Measurements from ENCODE around the gene IGFBP5. TPM values are rescaled to one million over a fixed set of nuclear protein-coding genes. Genes with fewer than 3 reads are reported as not detected.
A peak's percentile ranks its signal among the peaks of the same experiment; 100 is the strongest.

Gene IGFBP5
- total RNA-seq, 3 donors from 2014 or later = 161 to 1,107 (median 177) TPM

- Histone ChIP-seq H3K27ac (peak overlapping the region; percentile 50 to 52), H3K36me3 (no peaks in the 10 kb centered on the region), H3K4me1 (no peaks in the 10 kb centered on the region), H3K9me3 (no peaks in the 10 kb centered on the region), H3K4me3 (peak overlapping the region in 2 of 3 donors; percentile 72 to 75), H3K27me3 (peaks cover 0 to 3% of the 10 kb centered on the region in 2 donors)
- DNase-seq (ENCODE audit: low spot score in 2 of 2) = no peak
- intact Hi-C loops (cut with DNase I; ENCODE audit: low total_unique reads) = loop anchor here (10.0 kb wide), 1 partner anchor 108 kb away; no protein-coding TSS in a partner anchor
- TF ChIP-seq POLR2AphosphoS5 (IDR thresholded peaks at IDR 0.05) = no peak
- no peak for TF ChIP-seq POLR2A (IDR thresholded peaks at IDR 0.05)
- TF ChIP-seq, protein P1, sequence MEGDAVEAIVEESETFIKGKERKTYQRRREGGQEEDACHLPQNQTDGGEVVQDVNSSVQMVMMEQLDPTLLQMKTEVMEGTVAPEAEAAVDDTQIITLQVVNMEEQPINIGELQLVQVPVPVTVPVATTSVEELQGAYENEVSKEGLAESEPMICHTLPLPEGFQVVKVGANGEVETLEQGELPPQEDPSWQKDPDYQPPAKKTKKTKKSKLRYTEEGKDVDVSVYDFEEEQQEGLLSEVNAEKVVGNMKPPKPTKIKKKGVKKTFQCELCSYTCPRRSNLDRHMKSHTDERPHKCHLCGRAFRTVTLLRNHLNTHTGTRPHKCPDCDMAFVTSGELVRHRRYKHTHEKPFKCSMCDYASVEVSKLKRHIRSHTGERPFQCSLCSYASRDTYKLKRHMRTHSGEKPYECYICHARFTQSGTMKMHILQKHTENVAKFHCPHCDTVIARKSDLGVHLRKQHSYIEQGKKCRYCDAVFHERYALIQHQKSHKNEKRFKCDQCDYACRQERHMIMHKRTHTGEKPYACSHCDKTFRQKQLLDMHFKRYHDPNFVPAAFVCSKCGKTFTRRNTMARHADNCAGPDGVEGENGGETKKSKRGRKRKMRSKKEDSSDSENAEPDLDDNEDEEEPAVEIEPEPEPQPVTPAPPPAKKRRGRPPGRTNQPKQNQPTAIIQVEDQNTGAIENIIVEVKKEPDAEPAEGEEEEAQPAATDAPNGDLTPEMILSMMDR (IDR thresholded peaks at IDR 0.05) = no peak
These were observed 62.9 kb downstream of the IGFBP5 start for GRCh38 chr2:216632346-216632951.

DNA sequence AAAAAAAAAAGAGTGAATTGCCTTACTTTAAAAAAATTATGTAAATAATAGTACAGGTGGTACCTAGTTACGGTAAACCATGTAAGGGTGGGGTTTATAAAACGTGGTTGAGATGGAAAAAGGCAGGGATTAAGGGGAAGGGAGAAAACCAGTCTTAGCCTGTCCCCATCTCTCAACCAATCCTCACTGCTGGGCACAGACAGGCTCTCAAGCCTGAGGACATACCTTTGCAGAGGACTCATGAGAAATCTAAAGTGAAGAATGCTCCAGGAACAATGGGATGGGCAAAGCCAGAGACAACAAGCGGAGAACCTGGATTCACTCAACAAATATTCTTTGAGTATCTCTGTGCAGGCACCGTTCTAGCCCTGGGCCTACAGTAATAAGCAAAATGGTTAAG is 65.6 kb downstream of the IGFBP5 start:
- H3K27ac ChIP-seq = no peak overlapping the region

DNA sequence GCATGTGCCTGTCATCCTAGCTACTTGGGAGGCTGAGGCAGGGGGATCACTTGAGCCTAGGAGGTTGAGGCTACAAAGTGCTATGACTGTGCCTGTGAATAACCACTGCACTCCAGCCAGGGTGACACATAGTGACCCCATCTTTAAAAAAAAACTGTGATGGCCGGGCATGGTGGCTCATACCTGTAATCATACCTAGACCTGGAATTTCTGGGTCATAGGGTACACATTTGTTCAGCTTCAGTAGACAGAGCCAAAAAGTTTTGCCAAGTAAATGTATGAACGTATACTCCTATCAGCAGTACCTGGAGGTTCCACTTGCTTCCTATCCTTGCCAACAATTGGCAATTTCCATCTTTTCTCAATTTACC is 68.5 kb downstream of the IGFBP5 start:
- Histone ChIP-seq H3K27ac (no peak overlapping the region), H3K36me3 (no peaks in the 10 kb centered on the region), H3K9me3 (no peaks in the 10 kb centered on the region), H3K4me1 (no peaks in the 10 kb centered on the region), H3K4me3 (no peak overlapping the region), H3K27me3 (no peaks in the 10 kb centered on the region)
- DNase-seq (ENCODE audit: low spot score in 2 of 2) = no peak
- intact Hi-C loops (cut with DNase I; ENCODE audit: low total_unique reads) = no loop called here
- no peak for TF ChIP-seq POLR2A (IDR thresholded peaks at IDR 0.05)
- TF ChIP-seq, protein P1 (IDR thresholded peaks at IDR 0.05) = no peak
- TF ChIP-seq POLR2AphosphoS5 (IDR thresholded peaks at IDR 0.05) = no peak

More for the DNA sequence above, 65.6 kb downstream of the IGFBP5 start:
- TF ChIP-seq POLR2AphosphoS5 (IDR thresholded peaks at IDR 0.05) (no peak), POLR2A (IDR thresholded peaks at IDR 0.05) (no peak)
- TF ChIP-seq, protein P1 (IDR thresholded peaks at IDR 0.05) = no peak
- intact Hi-C loops (cut with DNase I; ENCODE audit: low total_unique reads) = loop anchor here (10.0 kb wide), 1 partner anchor 105 kb away; no protein-coding TSS in a partner anchor
- no peak for DNase-seq (ENCODE audit: low spot score in 2 of 2)
- no peak overlapping the region for H3K4me3 ChIP-seq
- no peaks in the 10 kb centered on the region for H3K4me1 ChIP-seq
- H3K36me3 ChIP-seq = no peaks in the 10 kb centered on the region
- no peaks in the 10 kb centered on the region for H3K9me3 ChIP-seq
- no peaks in the 10 kb centered on the region for H3K27me3 ChIP-seq

DNA sequence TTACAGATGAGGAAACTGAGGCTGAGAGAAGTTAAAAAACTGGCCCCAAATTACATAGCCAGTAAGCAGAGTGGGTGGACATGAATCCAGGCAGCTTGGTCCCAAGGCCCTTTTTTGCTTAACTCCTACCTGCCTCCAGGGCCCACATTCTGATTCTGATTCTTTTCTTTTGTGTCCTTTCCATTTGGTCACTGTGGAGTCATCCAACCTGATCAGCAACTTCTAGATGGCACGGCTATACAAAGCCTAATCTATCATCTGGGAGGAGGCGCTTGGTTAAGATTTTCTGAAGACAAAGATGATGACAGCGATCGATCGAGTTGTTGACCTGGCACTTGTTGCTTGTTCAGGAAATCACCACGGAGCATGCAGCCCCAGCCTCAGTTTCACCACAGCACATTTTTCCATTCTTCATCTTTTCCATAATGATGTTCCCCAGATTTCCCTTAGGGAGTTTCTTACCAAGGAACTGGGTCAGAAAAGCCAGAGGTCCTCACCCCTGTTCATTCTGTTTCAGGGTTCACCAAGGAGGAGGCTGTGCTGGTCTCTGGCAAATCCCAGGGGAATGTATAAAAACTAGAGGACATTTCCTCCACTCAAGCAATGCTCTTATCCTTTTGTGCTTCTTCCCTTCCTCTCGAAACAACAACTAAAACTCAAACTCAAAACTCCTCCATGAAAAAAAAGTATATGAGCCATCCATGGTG is 69.0 kb downstream of the IGFBP5 start:
- H3K4me1 ChIP-seq = no peaks in the 10 kb centered on the region
- intact Hi-C loops (cut with DNase I; ENCODE audit: low total_unique reads) = no loop called here
- no peak overlapping the region for H3K27ac ChIP-seq
- H3K4me3 ChIP-seq = no peak overlapping the region
- no peaks in the 10 kb centered on the region for H3K9me3 ChIP-seq
- DNase-seq (ENCODE audit: low spot score in 2 of 2) = no peak
- no peaks in the 10 kb centered on the region for H3K27me3 ChIP-seq
- TF ChIP-seq, protein P1 (IDR thresholded peaks at IDR 0.05) = no peak
- no peak for TF ChIP-seq POLR2AphosphoS5 (IDR thresholded peaks at IDR 0.05)
- no peak for TF ChIP-seq POLR2A (IDR thresholded peaks at IDR 0.05)
- H3K36me3 ChIP-seq = no peaks in the 10 kb centered on the region

DNA sequence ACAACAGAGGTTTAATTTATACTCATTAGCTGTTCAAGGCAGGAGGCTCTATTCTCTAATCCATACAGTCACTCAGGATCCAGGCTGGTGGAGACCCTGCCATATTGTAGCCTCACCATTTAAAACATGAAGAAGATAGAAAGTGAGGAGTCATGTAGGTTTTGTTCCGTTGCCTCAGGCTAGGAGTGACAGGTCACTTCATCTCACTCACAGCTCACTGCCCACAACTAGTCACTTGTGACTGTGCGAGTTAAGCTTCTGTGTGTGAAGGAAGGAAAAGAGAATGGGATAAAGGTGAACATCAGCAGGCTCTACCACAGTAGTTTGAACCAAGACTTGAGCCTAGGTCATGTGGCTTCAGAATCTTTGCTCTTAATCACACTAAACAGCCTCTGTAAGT is 71.1 kb downstream of the IGFBP5 start:
- no peak for DNase-seq (ENCODE audit: low spot score in 2 of 2)
- Histone ChIP-seq H3K27ac (no peak overlapping the region), H3K4me1 (no peaks in the 10 kb centered on the region), H3K27me3 (no peaks in the 10 kb centered on the region), H3K36me3 (no peaks in the 10 kb centered on the region), H3K4me3 (no peak overlapping the region), H3K9me3 (no peaks in the 10 kb centered on the region)
- TF ChIP-seq POLR2A (IDR thresholded peaks at IDR 0.05) = no peak
- TF ChIP-seq, protein P1 (IDR thresholded peaks at IDR 0.05) = no peak
- TF ChIP-seq POLR2AphosphoS5 (IDR thresholded peaks at IDR 0.05) = no peak
- intact Hi-C loops (cut with DNase I; ENCODE audit: low total_unique reads) = no loop called here

All from breast epithelium (tissue), 4 donors.